H1 (cell line): ENCODE results near the gene PFDN6. TPM values are rescaled to one million over a fixed set of nuclear protein-coding genes. Genes with fewer than 3 reads are reported as not detected.

Source experiments
- CTCF ChIA-PET: fragments of 300-600 bp; sonication (Branson Sonifier 250); formaldehyde crosslinking; loops from one replicate; lab custom pipeline; 2021; ENCODE audit not compliant: partially characterized antibody; lab: Charles Lee
- POLR2A ChIA-PET: fragments of 300-600 bp; sonication (Branson Sonifier 250); formaldehyde crosslinking; loops from one replicate; lab custom pipeline; 2021; ENCODE audit warnings: inconsistent platforms; ENCODE audit not compliant: partially characterized antibody; lab: Charles Lee
- DNase-seq, 2 experiments: peaks; one replicate each; pipeline versions ENCODE4 v3.0.0 to v3.0.0-alpha.2; 2010 to 2022; ENCODE audit warnings: low spot score in 2 of 2, low read depth in 1 of 2, mixed read lengths in 1 of 2
- FAIRE-seq: peaks from 2 replicates; lab custom pipeline; 2011; peaks lifted over from hg19 to GRCh38; lab: Jason Lieb, UNC
- H2AFZ ChIP-seq: 2 replicates; pipeline ENCODE4 v1.8.1; 2012; ENCODE audit warnings: low read length, inconsistent platforms
- H2AK5ac ChIP-seq: 2 replicates; pipeline ENCODE4 v1.6.1; 2013; ENCODE audit warnings: low read depth, low read length
- H2BK120ac ChIP-seq: replicated peaks from 2 replicates; pipeline ENCODE3; 2013; ENCODE audit warnings: low read depth, low read length, inconsistent platforms
- H2BK12ac ChIP-seq: 2 replicates; pipeline ENCODE4 v1.6.1; 2013; ENCODE audit warnings: low read depth, low read length
- H2BK15ac ChIP-seq: 2 replicates; pipeline ENCODE4 v1.6.1; 2013; ENCODE audit warnings: low read length
- H2BK20ac ChIP-seq: 2 replicates; pipeline ENCODE4 v1.6.1; 2013; ENCODE audit warnings: low read length
- H2BK5ac ChIP-seq: 2 replicates; pipeline ENCODE4 v1.6.1; 2013; ENCODE audit warnings: low read depth, low read length
- H3K14ac ChIP-seq: 2 replicates; pipeline ENCODE4 v1.6.1; 2013; ENCODE audit warnings: inconsistent platforms; ENCODE audit not compliant: insufficient read length
- H3K18ac ChIP-seq: 2 replicates; pipeline ENCODE4 v1.6.1; 2013; ENCODE audit warnings: low read length; ENCODE audit errors: extremely low read depth
- H3K23ac ChIP-seq: 2 replicates; pipeline ENCODE4 v1.6.1; 2013; ENCODE audit warnings: inconsistent platforms; ENCODE audit not compliant: insufficient read length
- H3K23me2 ChIP-seq: 2 replicates; pipeline ENCODE4 v1.6.1; 2013; ENCODE audit warnings: low read depth, low read length
- H3K27ac ChIP-seq: 2 replicates; pipeline ENCODE4 v1.6.1; 2011; ENCODE audit warnings: low read depth, low read length, inconsistent platforms
- H3K27me3 ChIP-seq, 4 experiments: replicated peaks in 1 of 4; 1 replicate in 1 of 4; 2 replicates in 3 of 4; pipeline versions ENCODE4 v1.6.1 to v1.8.1; 2011 to 2013; ENCODE audit warnings: low read length in 3 of 4, mild to moderate bottlenecking in 3 of 4, inconsistent platforms in 2 of 4, mixed read lengths in 2 of 4, moderate library complexity in 1 of 4; ENCODE audit not compliant: control insufficient read depth in 3 of 4, insufficient read depth in 3 of 4; ENCODE audit errors: extremely low read depth in 1 of 4
- H3K36me3 ChIP-seq, 4 experiments: 2 replicates each; pipeline versions ENCODE4 v1.6.1 to v1.8.1; 2011 to 2013; ENCODE audit warnings: mild to moderate bottlenecking in 4 of 4, low read length in 3 of 4, moderate library complexity in 2 of 4, control low read depth in 1 of 4, inconsistent platforms in 1 of 4; ENCODE audit not compliant: insufficient read depth in 4 of 4, control insufficient read depth in 2 of 4
- H3K4ac ChIP-seq: replicated peaks from 2 replicates; pipeline ENCODE3; 2013; ENCODE audit warnings: low read length, low read depth, mixed read lengths, inconsistent platforms; ENCODE audit not compliant: insufficient read length
- H3K4me1 ChIP-seq, 4 experiments: replicated peaks in 1 of 4; 1 replicate in 1 of 4; 2 replicates in 3 of 4; pipeline versions ENCODE4 v1.6.1 to v1.8.1; 2011 to 2013; ENCODE audit warnings: low read length in 3 of 4, inconsistent platforms in 2 of 4, mixed read lengths in 1 of 4; ENCODE audit not compliant: insufficient read depth in 4 of 4, control insufficient read depth in 3 of 4
- H3K4me2 ChIP-seq, 2 experiments: 2 replicates each; pipeline versions ENCODE4 v1.6.1 to v1.8.1; 2011 to 2013; ENCODE audit warnings: low read depth in 2 of 2, low read length in 2 of 2, control low read depth in 1 of 2, inconsistent platforms in 1 of 2, mild to moderate bottlenecking in 1 of 2; ENCODE audit not compliant: insufficient read depth in 1 of 2
- H3K4me3 ChIP-seq, 4 experiments: fragments of 200-600, 300-600 bp in 1 of 4; sonication (generic), shearing (Covaris generic), sonication (Bioruptor Twin) in 1 of 4; 2 replicates each; pipeline versions ENCODE4 v1.5.1 to v1.8.1; 2011 to 2016; ENCODE audit warnings: low read length in 4 of 4, low read depth in 3 of 4, control low read depth in 2 of 4, inconsistent platforms in 2 of 4, mild to moderate bottlenecking in 2 of 4, mixed read lengths in 1 of 4, moderate library complexity in 1 of 4; ENCODE audit not compliant: insufficient read depth in 2 of 4; ENCODE audit errors: extremely low read depth in 1 of 4
- H3K56ac ChIP-seq: replicated peaks from 2 replicates; pipeline ENCODE3; 2013; ENCODE audit warnings: low read depth, mild to moderate bottlenecking, mixed read lengths, low read length, inconsistent platforms; ENCODE audit not compliant: insufficient read length
- H3K79me1 ChIP-seq: 2 replicates; pipeline ENCODE4 v1.6.1; 2013; ENCODE audit warnings: low read depth, low read length, control low read depth
- H3K79me2 ChIP-seq, 2 experiments: 2 replicates each; pipeline versions ENCODE4 v1.6.1 to v1.8.1; 2012 to 2013; ENCODE audit warnings: low read length in 2 of 2, mild to moderate bottlenecking in 2 of 2, inconsistent platforms in 1 of 2; ENCODE audit not compliant: insufficient read depth in 2 of 2, control insufficient read depth in 1 of 2
- H3K9ac ChIP-seq, 4 experiments: replicated peaks in 1 of 4; 1 replicate in 1 of 4; 2 replicates in 3 of 4; pipeline versions ENCODE4 v1.6.1 to v1.8.1; 2011 to 2013; ENCODE audit warnings: low read depth in 3 of 4, low read length in 3 of 4, control low read depth in 2 of 4, mild to moderate bottlenecking in 2 of 4, moderate library complexity in 2 of 4, inconsistent platforms in 1 of 4; ENCODE audit errors: extremely low read depth in 1 of 4
- H3K9me3 ChIP-seq, 2 experiments: 2 replicates each; pipeline versions ENCODE4 v1.6.1 to v1.8.1; 2012 to 2013; ENCODE audit warnings: mild to moderate bottlenecking in 2 of 2, moderate library complexity in 2 of 2, control low read depth in 1 of 2, inconsistent platforms in 1 of 2, low read depth in 1 of 2, low read length in 1 of 2, mixed read lengths in 1 of 2; ENCODE audit not compliant: insufficient read depth in 2 of 2
- H4K20me1 ChIP-seq, 2 experiments: replicated peaks in 1 of 2; 2 replicates each; pipeline versions ENCODE3 to v1.8.1; 2011 to 2013; ENCODE audit warnings: inconsistent platforms in 2 of 2, low read length in 2 of 2, mild to moderate bottlenecking in 1 of 2; ENCODE audit not compliant: insufficient read depth in 2 of 2, control insufficient read depth in 1 of 2
- H4K5ac ChIP-seq: 2 replicates; pipeline ENCODE4 v1.6.1; 2013; ENCODE audit warnings: low read length, low read depth, mixed read lengths, inconsistent platforms; ENCODE audit not compliant: insufficient read length
- H4K8ac ChIP-seq: 2 replicates; pipeline ENCODE4 v1.8.0; 2013; ENCODE audit warnings: mild to moderate bottlenecking, moderate library complexity, low read length, inconsistent platforms; ENCODE audit not compliant: insufficient read depth; ENCODE audit errors: extremely low read depth
- H4K91ac ChIP-seq: replicated peaks from 2 replicates; pipeline ENCODE3; 2013; ENCODE audit warnings: low read length, mixed read lengths, inconsistent platforms; ENCODE audit not compliant: insufficient read length
- CHD2 ChIP-seq: IDR thresholded peaks from 2 replicates; pipeline ENCODE4 v1.6.1; 2012; ENCODE audit warnings: low read length, improper control_type of control experiment
- RAD21 ChIP-seq, 2 experiments: IDR thresholded peaks in 1 of 2; conservative IDR thresholded peaks in 1 of 2; 2 replicates each; pipeline ENCODE4 v1.6.1; 2011; ENCODE audit warnings: low read depth in 2 of 2, low read length in 2 of 2, improper control_type of control experiment in 1 of 2, inconsistent platforms in 1 of 2, mild to moderate bottlenecking in 1 of 2, moderate library complexity in 1 of 2
- whole genome bisulfite sequencing, 2 experiments: shearing (Covaris generic) in 1 of 2; methylation state at CpG; one replicate each; pipeline versions ENCODE4 v1.1.6 to v1.1.7; 2013 to 2015; ENCODE audit warnings: low lambda C conversion rate in 2 of 2, mixed read lengths in 2 of 2, inconsistent platforms in 1 of 2, low coverage in 1 of 2, missing lambda C conversion rate in 1 of 2; ENCODE audit not compliant: insufficient replicate concordance in 2 of 2, insufficient coverage in 1 of 2, insufficient read length in 1 of 2; ENCODE audit errors: extremely low coverage in 1 of 2, missing lambda C conversion rate in 1 of 2; 5-methylcytosine and 5-hydroxymethylcytosine counted together
- polyA plus RNA-seq, 7 experiments: library from polyadenylated mRNA; depleted of rRNA in 3 of 7; stranded (reverse) in 5 of 7; unstranded in 2 of 7; fragments of >200 nt in 5 of 7; fragments of 200-250 nt in 2 of 7; gene quantifications; 1 replicate in 5 of 7; 2 replicates in 1 of 7; 4 replicates in 1 of 7; pipeline versions ENCODE4 v1.2.1 to v1.2.3, GENCODE V29; 2011 to 2013; ENCODE audit warnings: missing spikeins in 2 of 7, mixed read lengths in 2 of 7
- total RNA-seq: library from RNA; stranded (reverse); fragmentation: NEBNext Ultra II Directional; extraction: Animal tissue kit (Norgen Biotek cat#: 25700); gene quantifications from 2 replicates; pipeline ENCODE4 v1.2.1, GENCODE V29; 2021

Gene PFDN6
- total and polyA plus RNA-seq, 2 of the 8 experiments (the other 6 are each of a cell fraction or from before 2014, with no cell fraction given) = 32.0 to 95.7 TPM

DNA sequence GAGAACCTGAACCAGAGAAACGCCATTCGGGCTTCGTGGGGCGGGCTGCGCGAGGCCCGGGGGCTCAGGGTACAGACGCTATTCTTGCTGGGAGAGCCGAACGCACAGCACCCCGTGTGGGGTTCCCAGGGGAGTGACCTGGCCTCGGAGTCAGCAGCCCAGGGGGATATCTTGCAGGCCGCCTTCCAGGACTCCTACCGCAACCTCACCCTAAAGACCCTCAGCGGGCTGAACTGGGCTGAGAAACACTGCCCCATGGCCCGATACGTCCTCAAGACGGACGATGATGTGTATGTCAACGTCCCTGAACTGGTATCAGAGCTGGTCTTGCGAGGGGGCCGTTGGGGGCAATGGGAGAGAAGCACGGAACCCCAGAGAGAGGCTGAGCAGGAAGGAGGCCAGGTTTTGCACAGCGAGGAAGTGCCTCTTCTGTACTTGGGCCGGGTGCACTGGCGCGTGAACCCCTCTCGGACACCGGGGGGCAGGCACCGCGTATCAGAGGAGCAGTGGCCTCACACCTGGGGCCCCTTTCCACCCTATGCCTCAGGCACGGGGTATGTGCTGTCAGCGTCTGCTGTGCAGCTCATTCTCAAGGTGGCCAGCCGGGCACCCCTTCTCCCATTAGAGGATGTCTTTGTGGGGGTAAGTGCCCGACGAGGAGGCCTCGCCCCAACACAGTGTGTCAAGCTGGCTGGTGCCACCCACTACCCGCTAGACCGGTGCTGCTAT lies 11.6 kb upstream of the PFDN6 start:
- H4K20me1 ChIP-seq = peaks cover 13 to 19% of the 10 kb centered on the region in 2 experiments

More for the DNA sequence above, 11.6 kb upstream of the PFDN6 start:
- Histone ChIP-seq H2BK5ac (peak overlapping the region; percentile 86), H3K27ac (0 out of 2 replicates have a peak overlapping the region, but pooled peaks have one; percentile 22), H3K23me2 (peaks cover 20% of the 10 kb centered on the region), H3K36me3 (peaks cover 18 to 45% (median 41%) of the 10 kb centered on the region in 4 experiments; a peak in 7 of 8 replicates), H2BK15ac (peak overlapping the region; percentile 12; the same call in 1 of the 2 replicates), H3K4me3 (peak overlapping the region; percentile 52 to 81 (median 59)), H3K56ac (peak overlapping the region; percentile 33), H3K79me2 (peaks cover 18 to 26% of the 10 kb centered on the region in 2 experiments), H4K5ac (peak overlapping the region; percentile 69), H4K8ac (peak overlapping the region; percentile 75), H3K9ac (peak overlapping the region in 3 of 4 experiments; percentile 29 to 49 (median 43); a peak in 5 of 7 replicates), H3K23ac (no peak overlapping the region), H3K4me2 (peak overlapping the region; percentile 86 to 96), H2AK5ac (peak overlapping the region; percentile 6; the same call in 1 of the 2 replicates), H2BK20ac (no peak overlapping the region), H4K91ac (peak overlapping the region; percentile 58), H3K27me3 (no peaks in the 10 kb centered on the region), H2BK12ac (peak overlapping the region; percentile 65; the same call in 1 of the 2 replicates), H2AFZ (no peak overlapping the region), H3K4ac (peak overlapping the region; percentile 66), H3K18ac (peak overlapping the region; percentile 79), H3K9me3 (no peaks in the 10 kb centered on the region), H2BK120ac (no peak overlapping the region), H3K4me1 (peaks cover 3 to 35% (median 12%) of the 10 kb centered on the region in 4 experiments), H3K14ac (no peak overlapping the region), H3K79me1 (peaks cover 6% of the 10 kb centered on the region; the same call in 1 of the 2 replicates)
- FAIRE-seq (no peak), DNase-seq (peak in 1 of 2 experiments; percentile 65)
- 23% methylated on average over 35 of the region's 39 CpGs; no CpG with 5 or more reads in 1 of the 2 experiments for WGBS, 2 experiments
- TF ChIP-seq CHD2 (no peak), RAD21 (IDR thresholded peaks at IDR 0.05 in 1 of 2, conservative IDR thresholded peaks at IDR 0.05 in 1 of 2; ENCODE audit: low read depth in 2 of 2, low read length in 2 of 2) (peak in 1 of 2 experiments; percentile 34; a peak in 2 of 4 replicates)
- ChIA-PET CTCF (interaction anchor here (0.7 to 8.0 kb wide), 17 partner anchors 12 to 307 kb away, joined by 3 to 81 read pairs (median 3); partner anchors contain the start of genes PFDN6, RGL2, TAPBP and WDR46), POLR2A (interaction anchor here (1.0 to 12.0 kb wide), 30 partner anchors 9 to 416 kb away, joined by 3 to 337 read pairs (median 6); partner anchors contain the start of genes BRD2, CUTA, HSD17B8 and PFDN6)
